Erythroblast (primary cell): ENCODE measurements around the gene CNIH3.

Experiments
- DNase-seq, 2 experiments: peaks; one replicate each; lab custom pipeline; 2025; lab: John Stamatoyannopoulos, UW
- GATA1 ChIP-seq: IDR thresholded peaks from 2 replicates; pipeline ENCODE4 v1.6.1; 2011; ENCODE audit warnings: low read depth, mild to moderate bottlenecking, control low read depth, low read length, moderate library complexity
- POLR2A ChIP-seq: IDR thresholded peaks from 2 replicates; pipeline ENCODE4 v1.6.1; 2011; ENCODE audit warnings: mild to moderate bottlenecking, low read length

Gene CNIH3

GRCh38 chr1:224594851-224595250, 21.3 kb upstream of the CNIH3 start:
- no peak for DNase-seq
- TF ChIP-seq GATA1 (no peak), POLR2A (no peak)

- TF ChIP-seq GATA1 (no peak), POLR2A (no peak)
- no peak for DNase-seq
These were observed 10.5 kb upstream of the CNIH3 start for GRCh38 chr1:224605482-224606181.

GRCh38 chr1:224607188-224608148, 8.6 kb upstream of the CNIH3 start:
- DNase-seq, result no peak
- TF ChIP-seq POLR2A (no peak), GATA1 (no peak)

DNA sequence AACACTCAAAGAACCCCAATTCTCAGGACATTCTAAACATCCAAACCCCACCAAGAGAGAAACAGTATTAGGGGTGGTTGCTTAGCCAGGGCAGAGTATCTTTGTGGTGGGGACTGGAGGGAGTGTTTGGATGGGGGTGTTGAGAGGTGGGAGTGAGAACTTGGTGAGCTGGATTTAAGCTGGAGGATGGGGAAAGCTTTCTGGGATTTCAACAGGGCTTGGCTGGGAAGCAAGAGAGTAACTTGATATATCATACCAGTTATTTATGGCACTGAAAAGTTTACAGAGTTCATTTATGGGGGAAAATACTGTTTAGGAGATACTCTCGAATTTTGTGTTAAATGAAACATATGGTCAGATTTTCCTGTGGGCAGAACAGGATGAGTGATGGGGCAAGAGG, 6.8 kb upstream of the CNIH3 start:
- DNase-seq, result no peak
- TF ChIP-seq POLR2A, result no peak
- no peak for TF ChIP-seq GATA1

GRCh38 chr1:224612246-224612645, 3.9 kb upstream of the CNIH3 start:
- TF ChIP-seq GATA1, result no peak
- no peak for TF ChIP-seq POLR2A
- no peak for DNase-seq

DNA sequence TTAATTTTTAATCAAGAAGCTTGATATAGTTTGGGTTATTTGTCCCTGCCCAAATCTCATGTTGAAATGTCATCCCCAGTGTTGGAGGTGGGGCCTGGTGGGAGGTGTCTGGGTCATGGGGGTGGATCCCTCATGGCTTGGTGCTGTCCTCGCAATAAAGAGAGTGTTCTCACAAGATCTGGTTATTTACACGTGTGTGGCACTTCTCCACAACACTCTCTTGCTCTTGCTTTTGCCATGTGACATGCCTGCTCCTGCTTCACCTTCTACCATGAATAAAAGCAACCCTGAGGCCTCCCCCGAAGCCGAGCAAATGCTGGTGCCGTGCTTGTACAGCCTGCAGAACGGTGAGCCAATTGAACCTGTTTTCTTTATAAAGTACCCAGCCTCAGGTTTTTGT, 2.6 kb upstream of the CNIH3 start:
- no peak for TF ChIP-seq GATA1
- TF ChIP-seq POLR2A, result no peak
- DNase-seq, result no peak

DNA sequence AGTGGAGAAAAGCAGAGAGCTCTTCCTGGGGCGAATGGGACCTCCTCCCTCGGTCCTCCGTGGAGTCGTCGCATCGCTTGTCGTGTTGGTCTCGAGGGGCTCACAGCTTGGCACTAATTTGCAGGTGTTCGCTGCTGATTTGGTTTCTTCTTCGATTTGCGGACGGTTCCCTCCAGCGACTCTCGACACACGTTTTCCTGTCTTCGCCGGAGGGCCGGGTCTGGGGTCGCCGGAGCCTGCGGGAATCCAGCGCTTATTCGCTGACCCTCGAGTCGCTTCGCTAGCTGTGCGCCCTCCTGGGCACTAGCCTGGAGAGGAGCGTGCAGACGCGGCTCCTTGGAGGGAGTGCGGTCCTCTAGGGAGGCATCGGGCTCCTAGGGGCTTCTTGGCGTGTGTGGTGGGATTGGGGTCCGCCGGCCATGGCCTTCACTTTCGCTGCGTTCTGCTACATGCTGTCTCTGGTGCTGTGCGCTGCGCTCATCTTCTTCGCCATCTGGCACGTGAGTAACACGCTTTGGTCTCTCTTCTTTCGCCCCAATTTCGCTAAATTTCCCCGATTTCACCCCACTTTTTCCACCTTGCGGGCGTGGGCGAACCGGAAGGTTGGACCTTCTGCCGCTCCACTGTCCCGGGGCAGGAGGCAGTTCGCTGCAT, 766 bp downstream of the CNIH3 start:
- TF ChIP-seq GATA1, result no peak
- TF ChIP-seq POLR2A, result no peak
- no peak for DNase-seq

DNA sequence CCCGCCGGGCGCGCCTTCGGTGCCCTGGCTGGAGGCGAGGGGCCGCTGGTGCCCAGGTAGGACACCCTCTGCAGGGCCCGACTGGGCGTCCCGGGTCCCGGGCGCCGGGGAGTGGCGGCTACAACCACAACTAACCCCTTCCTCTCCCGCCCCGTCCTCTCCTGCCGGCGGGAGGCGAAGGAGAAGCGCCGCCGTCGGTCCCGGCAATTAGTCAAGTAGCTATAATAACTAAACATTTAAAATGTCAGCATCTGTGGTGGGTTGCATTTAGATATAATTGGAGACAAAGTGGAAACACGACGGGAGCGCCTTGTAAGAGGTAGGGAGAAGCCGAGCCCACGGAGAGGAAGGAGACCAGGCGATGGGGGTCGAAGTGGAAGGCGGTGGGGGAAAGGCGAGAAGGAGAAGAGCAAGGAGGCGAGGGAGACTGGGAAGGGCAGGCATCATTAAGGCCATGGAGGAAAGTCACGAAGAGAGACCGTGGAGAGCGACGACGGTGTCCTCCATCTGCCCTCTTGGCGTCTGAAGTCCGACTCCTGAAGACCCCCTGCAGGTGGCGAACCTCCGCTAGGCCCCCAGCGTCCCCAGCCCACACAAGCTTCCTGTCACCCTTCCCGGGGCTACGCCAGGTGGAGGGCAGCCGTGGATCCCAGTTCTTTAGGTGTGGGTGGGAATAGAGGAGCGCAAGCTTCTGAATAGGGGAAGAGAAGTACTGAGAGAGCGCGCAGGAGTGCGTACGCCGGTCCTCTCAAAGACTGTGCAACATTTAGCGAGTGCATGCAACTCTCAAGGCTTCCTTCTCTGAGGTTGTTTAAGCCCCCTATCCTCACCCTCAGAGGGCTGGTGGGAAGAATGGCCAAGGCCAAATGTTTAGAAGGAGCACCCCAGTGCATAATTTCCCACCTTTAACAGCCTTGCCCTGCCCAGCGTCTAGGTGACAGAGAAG, 1.6 kb downstream of the CNIH3 start:
- TF ChIP-seq POLR2A (no peak), GATA1 (no peak)

GRCh38 chr1:224619209-224619608, 3.1 kb downstream of the CNIH3 start:
- no peak for DNase-seq
- TF ChIP-seq GATA1 (no peak), POLR2A (no peak)

More for the DNA sequence above, 1.6 kb downstream of the CNIH3 start:
- no peak for DNase-seq

GRCh38 chr1:224620105-224620504, 4.0 kb downstream of the CNIH3 start:
- DNase-seq, result no peak
- TF ChIP-seq GATA1, result no peak
- no peak for TF ChIP-seq POLR2A

GRCh38 chr1:224621813-224622682, 5.9 kb downstream of the CNIH3 start:
- TF ChIP-seq GATA1, result no peak
- no peak for TF ChIP-seq POLR2A
- no peak for DNase-seq

- DNase-seq, result no peak
These were observed 6.7 kb downstream of the CNIH3 start for GRCh38 chr1:224622831-224623230.

More at GRCh38 chr1:224622831-224623230, 6.7 kb downstream of the CNIH3 start:
- TF ChIP-seq POLR2A, result no peak
- no peak for TF ChIP-seq GATA1
